Measurements from ENCODE around the gene TSN.
A peak's percentile ranks its signal among the peaks of the same experiment; 100 is the strongest.

Gene TSN

DNA sequence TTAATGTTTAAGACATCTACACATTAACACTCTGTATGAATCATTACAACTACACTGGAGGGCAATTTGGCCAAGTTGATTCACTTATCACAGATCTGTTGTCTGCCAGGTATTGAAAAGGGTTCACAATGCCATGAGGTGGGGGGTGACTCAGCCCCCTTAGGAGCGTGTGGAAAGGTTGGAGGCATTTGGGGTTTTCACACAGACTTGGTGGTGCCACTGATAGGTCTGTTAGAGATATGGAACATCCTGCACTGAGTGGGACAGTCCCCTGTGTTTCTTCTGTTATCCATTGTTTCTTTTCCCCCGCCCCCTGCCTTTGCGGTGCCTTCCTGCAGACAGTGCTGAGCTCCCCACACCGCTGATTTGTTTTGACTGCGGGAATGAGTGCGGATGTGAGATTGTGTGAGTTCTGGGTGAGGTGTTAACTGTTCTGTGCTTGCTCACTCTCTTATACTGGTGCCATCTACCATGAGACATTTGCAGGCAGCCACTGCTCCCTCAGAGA lies 9.3 kb upstream of the TSN start:
- no peak for DNase-seq

DNA sequence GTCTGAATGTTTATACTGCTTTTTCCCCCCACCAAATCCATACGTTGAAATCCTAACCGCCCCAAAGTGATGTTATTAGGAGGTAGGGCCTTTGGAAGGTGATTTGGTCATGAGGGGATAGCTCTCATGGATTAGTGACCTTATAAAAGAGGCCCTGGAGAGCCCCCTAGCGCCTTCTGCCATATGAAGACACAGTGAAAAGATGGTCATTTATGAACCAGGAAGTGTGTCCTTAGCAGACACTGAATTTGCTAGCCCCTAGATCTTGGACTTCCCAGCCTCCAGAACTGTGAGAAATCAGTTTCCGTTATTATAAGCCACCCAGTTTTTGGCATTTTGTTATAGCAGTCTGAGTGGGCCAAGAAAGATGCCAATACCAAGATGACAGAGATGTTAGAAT lies 7.2 kb upstream of the TSN start:
- no peak for DNase-seq

GRCh38 chr2:121754851-121755236 lies 607 bp upstream of the TSN start:
- DNase-seq, result no peak

DNA sequence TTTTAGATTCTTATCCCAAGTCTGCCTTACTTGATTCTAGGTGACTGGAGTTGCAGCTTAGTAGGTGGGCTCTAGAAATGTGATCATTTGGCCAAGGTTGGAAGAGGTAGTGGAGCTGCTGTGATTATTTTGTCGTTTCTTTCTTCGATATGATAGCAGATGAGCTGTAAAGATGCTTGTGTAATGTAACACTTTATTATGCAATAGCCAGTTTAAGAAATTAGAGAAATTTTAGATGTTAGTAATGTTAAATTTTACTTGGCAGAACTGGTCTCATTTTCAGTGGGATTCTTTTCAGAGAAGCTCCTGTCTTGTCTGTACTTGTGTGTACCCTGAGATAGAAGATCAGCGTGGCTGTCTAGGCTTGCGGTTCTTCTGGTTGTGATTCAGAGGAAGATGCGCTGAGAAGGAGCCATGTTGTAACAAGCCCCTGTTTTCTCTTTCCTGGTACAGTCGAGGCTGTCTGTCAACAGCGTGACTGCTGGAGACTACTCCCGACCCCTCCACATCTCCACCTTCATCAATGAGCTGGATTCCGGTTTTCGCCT lies 9.3 kb downstream of the TSN start:
- no peak for DNase-seq

DNA sequence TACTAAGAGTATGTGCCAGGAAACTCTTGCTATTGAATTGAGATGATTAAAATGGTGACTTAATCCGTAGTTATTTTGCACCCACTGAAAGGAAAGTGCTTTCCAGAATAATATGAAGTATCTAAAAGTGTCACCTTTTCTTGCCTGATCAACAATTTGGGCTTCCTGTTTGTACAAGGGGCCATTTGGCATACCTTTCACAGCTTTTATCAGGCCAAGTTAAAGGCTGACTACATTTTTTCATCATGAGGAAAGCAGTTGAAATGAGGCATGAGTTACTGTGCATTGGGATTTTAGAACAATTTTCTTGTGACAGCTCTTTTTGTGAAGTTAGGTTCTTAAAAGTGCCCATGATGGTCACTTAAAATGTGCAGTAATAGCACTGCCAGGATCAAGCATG lies 11.2 kb downstream of the TSN start:
- DNase-seq, result no peak

GRCh38 chr2:121768143-121768755 lies 12.8 kb downstream of the TSN start:
- no peak for DNase-seq

- peak; percentile 19 for DNase-seq
Observed at GRCh38 chr2:121771976-121772742, 16.7 kb downstream of the TSN start.

DNA sequence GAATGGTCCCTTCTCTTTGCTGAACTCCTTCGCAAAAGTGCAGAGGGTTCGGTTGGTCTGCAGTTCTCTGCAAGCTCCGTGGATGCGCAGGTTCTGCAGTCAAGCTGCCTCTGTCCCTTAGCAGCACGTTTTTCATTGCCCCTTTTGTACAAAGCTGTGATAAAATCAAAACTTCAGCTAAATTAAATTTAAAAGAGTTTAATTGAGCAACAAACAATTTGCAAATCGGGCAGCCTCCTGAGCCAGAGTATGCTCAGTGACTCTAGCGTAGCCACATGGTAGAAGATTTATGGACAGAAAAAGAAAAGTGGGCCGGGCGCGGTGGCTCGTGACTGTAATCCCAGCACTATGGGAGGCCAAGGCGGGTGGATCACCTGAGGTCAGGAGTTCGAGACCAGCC lies 18.8 kb downstream of the TSN start:
- no peak for DNase-seq

GRCh38 chr2:121776361-121776760 lies 20.9 kb downstream of the TSN start:
- DNase-seq, result no peak

- no peak for DNase-seq
Observed at GRCh38 chr2:121776885-121777698, 21.6 kb downstream of the TSN start.

GRCh38 chr2:121777699-121778058 lies 22.2 kb downstream of the TSN start:
- peak; percentile 43 for DNase-seq

DNA sequence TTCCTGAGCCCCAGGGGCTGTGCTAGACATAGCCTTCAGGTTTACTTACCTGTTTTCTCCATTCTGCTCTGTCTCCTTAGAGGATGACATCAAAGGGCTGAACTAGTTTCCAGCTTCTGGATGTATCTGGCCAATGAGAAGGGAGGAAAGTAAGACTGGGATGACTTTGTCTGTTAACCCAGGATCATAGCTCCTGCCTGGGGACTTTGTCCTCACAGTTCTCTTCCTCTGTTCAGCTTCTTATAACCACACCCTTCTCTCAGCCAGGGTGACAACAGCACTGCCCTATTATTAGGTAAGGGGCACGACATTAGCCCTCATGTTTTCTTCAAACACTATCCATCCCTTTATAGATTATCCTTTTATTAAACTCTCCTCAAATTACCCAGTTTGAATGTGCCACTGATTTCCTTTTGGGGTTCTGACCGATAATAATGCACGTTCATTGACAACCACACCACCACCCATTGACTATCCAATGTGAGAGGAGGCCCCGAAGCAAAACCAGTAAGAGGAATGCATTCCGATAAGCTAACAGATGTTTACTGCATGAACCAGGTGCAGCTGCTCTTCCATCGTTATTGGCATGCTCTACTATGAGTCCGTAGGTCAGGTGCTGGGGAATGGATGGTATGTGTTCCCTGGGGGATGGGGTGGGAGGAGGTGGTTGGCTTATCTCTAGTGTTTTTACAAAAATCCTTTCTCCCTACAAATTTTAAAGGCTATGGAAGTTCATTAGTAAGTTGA lies 23.5 kb downstream of the TSN start:
- no peak for DNase-seq

GRCh38 chr2:121783180-121783579 lies 27.7 kb downstream of the TSN start:
- DNase-seq, result no peak

GRCh38 chr2:121788685-121789084 lies 33.2 kb downstream of the TSN start:
- no peak for DNase-seq

DNA sequence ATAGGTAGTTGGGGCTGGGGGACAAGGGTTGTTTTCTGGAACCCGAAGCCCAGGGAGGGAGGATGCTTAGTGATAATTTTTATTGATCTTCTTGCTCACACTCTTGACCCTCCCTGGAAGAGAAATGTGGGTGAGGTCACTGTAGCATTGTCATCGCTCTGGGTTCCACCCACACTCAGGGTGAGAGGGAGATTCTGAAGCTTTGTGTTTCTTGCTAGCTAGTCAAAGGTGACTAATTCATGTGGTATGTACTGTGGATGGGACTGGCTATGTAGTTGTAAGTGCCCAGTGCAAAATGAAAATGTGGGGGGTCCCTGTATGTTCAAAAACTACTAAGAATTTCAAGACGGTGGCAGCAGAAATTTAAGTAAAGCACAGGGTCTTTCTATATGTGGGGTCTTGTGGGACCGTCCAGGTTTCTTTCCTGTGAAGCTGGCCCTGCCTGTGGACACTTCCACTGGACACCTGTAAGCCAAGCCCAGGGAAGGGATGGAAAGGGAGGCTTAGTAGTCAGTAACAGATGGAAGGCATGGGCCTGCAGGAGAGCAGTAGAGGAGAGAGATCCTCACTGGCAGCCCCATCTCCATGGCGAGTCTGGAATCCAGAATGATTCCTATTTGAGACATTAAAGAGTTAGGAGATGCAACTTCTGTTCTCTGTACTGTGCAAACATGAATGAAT lies 35.0 kb downstream of the TSN start:
- no peak for DNase-seq

DNA sequence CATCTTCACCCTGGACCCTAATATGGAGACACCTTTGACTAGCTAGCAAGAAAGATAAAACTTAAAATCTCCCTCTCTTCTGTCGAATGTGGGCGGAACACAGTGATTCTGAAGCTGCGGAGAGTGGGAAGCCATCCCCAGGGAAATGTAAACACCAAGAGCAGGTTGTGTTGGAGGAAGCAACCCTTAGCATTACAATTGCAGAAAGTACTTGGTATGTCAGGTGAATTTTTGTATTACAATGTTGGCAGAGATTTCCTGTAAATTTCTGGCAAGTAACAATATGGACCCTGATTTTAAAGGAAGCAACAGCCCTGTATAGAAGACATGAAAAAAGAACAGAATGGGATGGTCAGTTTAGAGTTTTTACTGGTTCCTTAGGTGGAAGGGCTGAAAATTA lies 35.8 kb downstream of the TSN start:
- DNase-seq, result no peak

GRCh38 chr2:121791801-121792221 lies 36.4 kb downstream of the TSN start:
- DNase-seq, result no peak

DNA sequence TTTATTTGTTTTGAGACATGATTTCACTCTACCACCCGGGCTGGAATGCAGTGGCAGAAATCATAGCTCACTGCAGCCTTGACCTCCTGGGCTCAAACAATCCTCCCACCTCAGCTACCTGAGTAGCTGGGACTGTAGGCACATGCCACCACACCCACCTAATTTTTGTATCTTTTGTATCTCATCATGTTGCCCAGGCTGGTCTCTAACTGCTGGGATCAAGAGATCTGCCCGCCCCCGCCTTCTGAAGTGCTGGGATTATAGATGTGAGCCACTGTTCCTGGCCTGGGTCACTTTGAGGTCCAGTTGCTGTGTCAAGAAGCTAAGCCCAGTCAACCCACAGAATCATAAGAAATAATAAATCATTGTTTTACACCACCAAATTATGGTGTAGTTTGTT lies 38.4 kb downstream of the TSN start:
- DNase-seq, result no peak

GRCh38 chr2:121794233-121794632 lies 38.8 kb downstream of the TSN start:
- no peak for DNase-seq

DNA sequence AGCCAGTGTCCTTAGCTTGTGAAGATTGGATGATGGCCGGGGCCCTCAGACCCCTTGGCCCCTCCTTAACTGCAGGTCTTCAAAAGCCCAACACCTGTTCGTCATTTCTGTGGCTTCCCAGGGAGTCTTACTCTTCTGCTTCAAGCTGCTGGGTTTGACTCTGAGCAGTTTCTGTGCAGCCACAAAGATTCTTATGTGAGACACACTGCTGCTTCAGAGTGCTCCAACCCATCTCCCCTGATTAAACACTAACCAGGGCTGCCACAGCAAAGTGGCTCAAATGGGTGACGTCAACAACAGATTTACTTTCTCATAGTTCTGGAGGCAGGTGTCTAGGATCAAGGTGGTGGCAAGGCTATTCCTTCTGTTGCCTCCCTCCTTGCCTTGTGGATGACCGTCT lies 40.8 kb downstream of the TSN start:
- no peak for DNase-seq

DNA sequence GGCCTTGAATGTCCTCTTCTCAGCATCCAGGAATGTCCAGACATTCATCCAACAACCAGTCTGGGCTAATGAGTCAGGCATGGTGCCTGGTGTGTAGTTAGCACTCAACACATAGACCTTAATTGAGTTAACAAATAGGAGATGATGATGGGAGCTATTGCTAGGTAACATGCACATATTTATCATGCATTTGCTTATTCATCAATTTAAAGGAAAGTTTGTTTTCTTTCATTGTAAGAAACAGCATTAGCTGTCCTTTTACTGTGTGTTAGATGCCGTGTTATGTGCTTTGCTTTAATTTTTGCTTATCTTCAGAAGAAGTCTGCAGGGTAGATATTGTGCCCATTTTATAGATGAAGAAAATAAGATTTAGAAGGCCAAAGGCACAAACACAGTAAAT lies 43.2 kb downstream of the TSN start:
- no peak for DNase-seq

DNA sequence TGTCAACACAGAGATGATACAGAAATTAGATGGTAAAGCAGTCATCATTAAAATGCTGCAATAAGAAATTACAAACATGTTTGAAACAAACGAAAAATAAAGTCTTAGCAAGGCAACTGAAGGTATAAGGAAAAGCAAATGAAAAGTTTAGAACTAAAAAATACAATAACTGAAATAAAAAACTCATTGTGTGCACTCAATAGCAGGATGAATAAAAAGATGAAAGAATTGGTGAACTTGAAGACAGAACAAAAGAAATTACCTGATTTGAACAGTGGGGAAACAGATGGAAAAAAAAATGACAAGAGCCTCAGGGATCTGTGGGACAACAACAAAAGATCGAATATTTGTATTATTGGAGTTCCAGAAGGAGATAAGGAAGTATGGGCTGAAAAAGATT lies 46.5 kb downstream of the TSN start:
- no peak for DNase-seq

Data from NCI-H2029 treated with DMSO at 0.1 percent for 48 hours (cell line).